Right hindlimb (tissue), 1 donor: ENCODE results near the gene DPP3.
"Not testable (repeated sequence)": the region's sequence is repeated elsewhere in the genome, so short reads cannot be mapped to it uniquely, and the experiment has no call there.

Experiments
- DNase-seq: peaks from one replicate; pipeline ENCODE4 v3.0.0-alpha.2; 2018

DPP3 gene

GRCh38 chr11:66480117-66480938 is at the start of gene DPP3:
Gene DPP3, plus strand, starts transcription at chr11:66480434. Its CDS starts 1,767 bp downstream, at chr11:66482201.
- DNase-seq: peak; percentile 98

- DNase-seq: not testable (repeated sequence)
These were observed 48.9 kb upstream of the DPP3 start for GRCh38 chr11:66431287-66431686.

- not testable (repeated sequence) for DNase-seq
These were observed 48.3 kb upstream of the DPP3 start for GRCh38 chr11:66431871-66432329.

- DNase-seq: no peak
These were observed 47.6 kb upstream of the DPP3 start for GRCh38 chr11:66432597-66432996.

- no peak for DNase-seq
These were observed 42.2 kb upstream of the DPP3 start for GRCh38 chr11:66437979-66438503.

- peak; percentile 93 for DNase-seq
These were observed 41.4 kb upstream of the DPP3 start, which contains the start of gene MRPL11 for GRCh38 chr11:66438504-66439466. Gene MRPL11, minus strand, starts transcription at chr11:66438848. Its CDS starts 94 bp downstream, at chr11:66438754.

GRCh38 chr11:66440101-66440939 is 39.9 kb upstream of the DPP3 start:
- DNase-seq: not testable (repeated sequence)

- DNase-seq: not testable (repeated sequence)
These were observed 39.3 kb upstream of the DPP3 start for GRCh38 chr11:66440940-66441282.

- no peak for DNase-seq
These were observed 36.6 kb upstream of the DPP3 start for GRCh38 chr11:66443602-66444001.

GRCh38 chr11:66447012-66447411 is 33.2 kb upstream of the DPP3 start:
- no peak for DNase-seq

- no peak for DNase-seq
These were observed 31.7 kb upstream of the DPP3 start for GRCh38 chr11:66448523-66448922.

- no peak for DNase-seq
These were observed 29.7 kb upstream of the DPP3 start for GRCh38 chr11:66450560-66450959.

- no peak for DNase-seq
These were observed 28.6 kb upstream of the DPP3 start for GRCh38 chr11:66451663-66452062.

- DNase-seq: no peak
These were observed 26.0 kb upstream of the DPP3 start for GRCh38 chr11:66454247-66454646.

GRCh38 chr11:66454828-66455227 is 25.4 kb upstream of the DPP3 start:
- no peak for DNase-seq

GRCh38 chr11:66457826-66458225 is 22.4 kb upstream of the DPP3 start:
- DNase-seq: no peak

GRCh38 chr11:66459138-66459778 is 21.0 kb upstream of the DPP3 start:
- no peak for DNase-seq

- no peak for DNase-seq
These were observed 18.2 kb upstream of the DPP3 start for GRCh38 chr11:66462010-66462409.

GRCh38 chr11:66462911-66463310 is 17.3 kb upstream of the DPP3 start:
- DNase-seq: no peak

- DNase-seq: not testable (repeated sequence)
These were observed 16.1 kb upstream of the DPP3 start for GRCh38 chr11:66464116-66464515.

- no peak for DNase-seq
These were observed 15.3 kb upstream of the DPP3 start for GRCh38 chr11:66464916-66465315.
